ENCODE measurements around the gene ANKRD52. TPM values are rescaled to one million over a fixed set of nuclear protein-coding genes. Genes with fewer than 3 reads are reported as not detected.

ANKRD52 gene
- total and polyA plus RNA-seq, 2 of the 8 experiments (the other 6 are each of a cell fraction or from before 2014, with no cell fraction given), result 14.0 to 36.3 TPM

GRCh38 chr12:56299308-56299852, 41.2 kb upstream of the ANKRD52 start:
- H3K36me3 ChIP-seq (ENCODE audit: control insufficient read depth in 2 of 4, insufficient read depth in 4 of 4, low read length in 3 of 4), result peaks cover 0 to 5% (median 3%) of the 10 kb centered on the region in 4 experiments; a peak in 3 of 8 replicates
- no peak overlapping the region for H4K91ac ChIP-seq (replicated peaks; ENCODE audit: insufficient read length, low read length)
- H4K5ac ChIP-seq (ENCODE audit: insufficient read length, low read depth, low read length), result no peak overlapping the region
- no peak overlapping the region for H2BK12ac ChIP-seq (ENCODE audit: low read depth, low read length)
- no peaks in the 10 kb centered on the region for H3K9me3 ChIP-seq (ENCODE audit: insufficient read depth in 2 of 2, low read depth in 1 of 2, low read length in 1 of 2)
- H2BK15ac ChIP-seq (ENCODE audit: low read length), result no peak overlapping the region
- peak overlapping the region; percentile 45; the same call in 1 of the 2 replicates for H3K27ac ChIP-seq (ENCODE audit: low read depth, low read length)
- peak overlapping the region; percentile 65 to 75 (median 68) for H3K9ac ChIP-seq (replicated peaks in 1 of 4; ENCODE audit: extremely low read depth in 1 of 4, low read depth in 3 of 4, low read length in 3 of 4)
- peak overlapping the region; percentile 24 for H3K56ac ChIP-seq (replicated peaks; ENCODE audit: insufficient read length, low read depth, low read length)
- FAIRE-seq (no peak), DNase-seq (ENCODE audit: low read depth in 1 of 2, low spot score in 2 of 2) (peak in 1 of 2 experiments; percentile 46)
- H3K23me2 ChIP-seq (ENCODE audit: low read depth, low read length), result peaks cover 3% of the 10 kb centered on the region; the same call in 1 of the 2 replicates
- no peak overlapping the region for H3K4ac ChIP-seq (replicated peaks; ENCODE audit: insufficient read length, low read depth, low read length)
- peak overlapping the region; percentile 95 to 99 (median 96) for H3K4me3 ChIP-seq (ENCODE audit: extremely low read depth in 1 of 4, insufficient read depth in 2 of 4, low read depth in 3 of 4, low read length in 4 of 4)
- WGBS, 2 experiments (ENCODE audit: extremely low coverage in 1 of 2, insufficient coverage in 1 of 2, insufficient read length in 1 of 2, insufficient replicate concordance in 2 of 2, low coverage in 1 of 2, low lambda C conversion rate in 2 of 2, missing lambda C conversion rate in 1 of 2), result 26% methylated on average over 10 of the region's 10 CpGs; no CpG with 5 or more reads in 1 of the 2 experiments
- H2BK120ac ChIP-seq (replicated peaks; ENCODE audit: low read depth, low read length), result no peak overlapping the region
- H3K27me3 ChIP-seq (replicated peaks in 1 of 4; ENCODE audit: control insufficient read depth in 3 of 4, extremely low read depth in 1 of 4, insufficient read depth in 3 of 4, low read length in 3 of 4), result no peaks in the 10 kb centered on the region
- H3K4me1 ChIP-seq (replicated peaks in 1 of 4; ENCODE audit: control insufficient read depth in 3 of 4, insufficient read depth in 4 of 4, low read length in 3 of 4), result peaks cover 0 to 9% (median 2%) of the 10 kb centered on the region in 4 experiments; a peak in 4 of 7 replicates
- no peak overlapping the region for H2BK20ac ChIP-seq (ENCODE audit: low read length)
- H4K20me1 ChIP-seq (replicated peaks in 1 of 2; ENCODE audit: control insufficient read depth in 1 of 2, insufficient read depth in 2 of 2, low read length in 2 of 2), result peaks cover 0 to 2% of the 10 kb centered on the region in 2 experiments
- peak overlapping the region; percentile 46; the same call in 1 of the 2 replicates for H4K8ac ChIP-seq (ENCODE audit: extremely low read depth, insufficient read depth, low read length)
- no peak overlapping the region for H3K14ac ChIP-seq (ENCODE audit: insufficient read length)
- 0 out of 2 replicates have a peak overlapping the region, but pooled peaks have one; percentile 9 for H3K18ac ChIP-seq (ENCODE audit: extremely low read depth, low read length)
- peaks cover 12 to 38% of the 10 kb centered on the region in 2 experiments for H3K79me2 ChIP-seq (ENCODE audit: control insufficient read depth in 1 of 2, insufficient read depth in 2 of 2, low read length in 2 of 2)
- no peaks in the 10 kb centered on the region for H3K79me1 ChIP-seq (ENCODE audit: low read depth, low read length)
- H3K4me2 ChIP-seq (ENCODE audit: insufficient read depth in 1 of 2, low read depth in 2 of 2, low read length in 2 of 2), result peak overlapping the region; percentile 82 to 90
- H3K23ac ChIP-seq (ENCODE audit: insufficient read length), result no peak overlapping the region
- H2BK5ac ChIP-seq (ENCODE audit: low read depth, low read length), result 0 out of 2 replicates have a peak overlapping the region, but pooled peaks have one; percentile 69
- no peak overlapping the region for H2AFZ ChIP-seq (ENCODE audit: low read length)
- H2AK5ac ChIP-seq (ENCODE audit: low read depth, low read length), result no peak overlapping the region
- POLR2A ChIA-PET (ENCODE audit: partially characterized antibody), result interaction anchor here (1.0 to 2.1 kb wide), 10 partner anchors 19 to 182 kb away, joined by 3 to 14 read pairs (median 4); partner anchors contain the start of genes ANKRD52, COQ10A, IL23A and PAN2
- CTCF ChIA-PET (ENCODE audit: partially characterized antibody), result interaction anchor here (0.9 to 1.1 kb wide), 2 partner anchors 23 to 46 kb away, joined by 3 to 4 read pairs; no protein-coding TSS in a partner anchor
- TF ChIP-seq CREB1 (IDR thresholded peaks at IDR 0.05) (no peak), POLR2AphosphoS5 (IDR thresholded peaks at IDR 0.05; ENCODE audit: low read depth, low read length) (no peak), POLR2A (IDR thresholded peaks at IDR 0.05; ENCODE audit: control extremely low read depth in 1 of 2, low read depth in 2 of 2, low read length in 2 of 2) (peak in 1 of 2 experiments; percentile 40; a peak in 1 of 3 replicates), CEBPB (IDR thresholded peaks at IDR 0.05; ENCODE audit: low read depth, low read length) (no peak), USF2 (IDR thresholded peaks at IDR 0.05; ENCODE audit: low read length) (peak; percentile 54; the same call in 1 of the 2 replicates), SAP30 (IDR thresholded peaks at IDR 0.05; ENCODE audit: insufficient read depth, insufficient replicate concordance, low read length) (peak; percentile 42)
- TF ChIP-seq, protein P1, sequence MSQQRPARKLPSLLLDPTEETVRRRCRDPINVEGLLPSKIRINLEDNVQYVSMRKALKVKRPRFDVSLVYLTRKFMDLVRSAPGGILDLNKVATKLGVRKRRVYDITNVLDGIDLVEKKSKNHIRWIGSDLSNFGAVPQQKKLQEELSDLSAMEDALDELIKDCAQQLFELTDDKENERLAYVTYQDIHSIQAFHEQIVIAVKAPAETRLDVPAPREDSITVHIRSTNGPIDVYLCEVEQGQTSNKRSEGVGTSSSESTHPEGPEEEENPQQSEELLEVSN (IDR thresholded peaks at IDR 0.05), result no peak

Measured in H1 (cell line).